Measurements from ENCODE around the gene STK10. TPM values are rescaled to one million over a fixed set of nuclear protein-coding genes. Genes with fewer than 3 reads are reported as not detected.
A peak's percentile ranks its signal among the peaks of the same experiment; 100 is the strongest.

STK10 gene
- total and polyA plus RNA-seq, 9 of the 15 experiments (the other 6 are each of a cell fraction or from before 2014, with no cell fraction given), result 0.30 to 6.7 (median 2.4) TPM

- no peak for TF ChIP-seq NR0B1 (IDR thresholded peaks at IDR 0.05; ENCODE audit: partially characterized antibody)
- TF ChIP-seq RB1 (IDR thresholded peaks at IDR 0.05; ENCODE audit: low read depth), result no peak
- TF ChIP-seq, protein P1, sequence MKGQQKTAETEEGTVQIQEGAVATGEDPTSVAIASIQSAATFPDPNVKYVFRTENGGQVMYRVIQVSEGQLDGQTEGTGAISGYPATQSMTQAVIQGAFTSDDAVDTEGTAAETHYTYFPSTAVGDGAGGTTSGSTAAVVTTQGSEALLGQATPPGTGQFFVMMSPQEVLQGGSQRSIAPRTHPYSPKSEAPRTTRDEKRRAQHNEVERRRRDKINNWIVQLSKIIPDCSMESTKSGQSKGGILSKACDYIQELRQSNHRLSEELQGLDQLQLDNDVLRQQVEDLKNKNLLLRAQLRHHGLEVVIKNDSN (CRISPR knock-in tag; IDR thresholded peaks at IDR 0.05), result no peak
- TF ChIP-seq ZEB2 (IDR thresholded peaks at IDR 0.05), result no peak
- no peak for TF ChIP-seq ZNF583 (CRISPR knock-in tag; IDR thresholded peaks at IDR 0.05)
- no peak for TF ChIP-seq TCF7 (IDR thresholded peaks at IDR 0.05; ENCODE audit: borderline replicate concordance)
- TF ChIP-seq RBFOX2 (IDR thresholded peaks at IDR 0.05; ENCODE audit: low read depth, low read length), result peak; percentile 44
- no peak for TF ChIP-seq ELK3 (CRISPR knock-in tag; IDR thresholded peaks at IDR 0.05)
- no peak for TF ChIP-seq RBM22 (IDR thresholded peaks at IDR 0.05; ENCODE audit: low read depth, low read length, poor library complexity, severe bottlenecking)
- TF ChIP-seq SAP30 (IDR thresholded peaks at IDR 0.05; ENCODE audit: borderline replicate concordance, insufficient read depth, low read depth, low read length, poor library complexity, severe bottlenecking), result no peak
- no peak for TF ChIP-seq PHF21A (IDR thresholded peaks at IDR 0.05; ENCODE audit: borderline replicate concordance, low read depth)
- TF ChIP-seq MCM2 (IDR thresholded peaks at IDR 0.05; ENCODE audit: low read depth), result no peak
- no peak; the same call in 1 of the 2 replicates for TF ChIP-seq MTA2 (IDR thresholded peaks at IDR 0.05; ENCODE audit: low read depth)
- TF ChIP-seq BRF1 (IDR thresholded peaks at IDR 0.05; ENCODE audit: borderline replicate concordance, extremely low read depth, insufficient read length), result no peak
- no peak for TF ChIP-seq CREB1 (IDR thresholded peaks at IDR 0.05)
- TF ChIP-seq CREB1 (CRISPR knock-in tag; IDR thresholded peaks at IDR 0.05), result no peak
- peak; percentile 79 for TF ChIP-seq EP300 (IDR thresholded peaks at IDR 0.05; ENCODE audit: low read length)
- TF ChIP-seq POLR2AphosphoS5 (IDR thresholded peaks at IDR 0.05; ENCODE audit: control insufficient read depth, insufficient read depth, low read depth, low read length), result peak; percentile 46; the same call in 1 of the 2 replicates
- TF ChIP-seq ZSCAN29 (IDR thresholded peaks at IDR 0.05), result no peak
- no peak for TF ChIP-seq ZNF324 (CRISPR knock-in tag; IDR thresholded peaks at IDR 0.05)
- TF ChIP-seq CCAR2 (IDR thresholded peaks at IDR 0.05; ENCODE audit: low read depth, low read length), result no peak
- no peak for TF ChIP-seq MLX (CRISPR knock-in tag; conservative IDR thresholded peaks at IDR 0.05)
- TF ChIP-seq STAG1 (CRISPR knock-in tag; IDR thresholded peaks at IDR 0.05; ENCODE audit: borderline replicate concordance), result no peak
- TF ChIP-seq BDP1 (IDR thresholded peaks at IDR 0.05; ENCODE audit: insufficient read depth, insufficient read length), result no peak
- no peak for TF ChIP-seq BCL6 (CRISPR knock-in tag; IDR thresholded peaks at IDR 0.05)
- no peak for TF ChIP-seq ZBTB5 (IDR thresholded peaks at IDR 0.05)
Observed at GRCh38 chr5:172144291-172144815, 43.7 kb downstream of the STK10 start (continued).
